Measurements from ENCODE around the gene ARMC2. TPM values are rescaled to one million over a fixed set of nuclear protein-coding genes. Genes with fewer than 3 reads are reported as not detected.

Gene ARMC2
- total RNA-seq, 1 donor from 2014 or later = 11.5 TPM

DNA sequence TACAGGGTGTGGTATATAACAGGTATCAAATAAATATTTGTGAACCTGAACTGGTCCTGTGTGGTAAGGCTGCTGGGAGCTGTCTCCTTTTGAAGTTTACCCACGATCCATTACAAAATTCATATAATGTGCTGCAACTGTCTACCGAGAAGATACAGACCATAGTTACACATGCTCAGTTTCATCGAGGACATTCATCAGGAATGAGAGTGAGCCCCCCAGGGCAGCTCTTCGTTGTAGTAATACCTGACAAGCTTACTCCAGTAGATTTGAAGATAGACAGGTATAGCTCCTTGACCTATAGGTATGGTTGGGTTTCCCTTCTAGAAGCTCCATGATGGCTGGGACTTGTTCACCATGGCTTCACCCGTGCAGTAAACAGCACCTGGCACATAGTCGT lies 25.7 kb downstream of the ARMC2 start:
- Histone ChIP-seq H3K9me3 (no peaks in the 10 kb centered on the region), H3K27ac (peak overlapping the region; percentile 92), H3K27me3 (peaks cover 3% of the 10 kb centered on the region), H3K4me1 (peaks cover 60% of the 10 kb centered on the region), H3K36me3 (no peaks in the 10 kb centered on the region), H3K4me3 (no peak overlapping the region)
- intact Hi-C loops (cut with DNase I) = no loop called here
- DNase-seq (ENCODE audit: extremely low spot score in 2 of 2) = no peak
- TF ChIP-seq, protein P1, sequence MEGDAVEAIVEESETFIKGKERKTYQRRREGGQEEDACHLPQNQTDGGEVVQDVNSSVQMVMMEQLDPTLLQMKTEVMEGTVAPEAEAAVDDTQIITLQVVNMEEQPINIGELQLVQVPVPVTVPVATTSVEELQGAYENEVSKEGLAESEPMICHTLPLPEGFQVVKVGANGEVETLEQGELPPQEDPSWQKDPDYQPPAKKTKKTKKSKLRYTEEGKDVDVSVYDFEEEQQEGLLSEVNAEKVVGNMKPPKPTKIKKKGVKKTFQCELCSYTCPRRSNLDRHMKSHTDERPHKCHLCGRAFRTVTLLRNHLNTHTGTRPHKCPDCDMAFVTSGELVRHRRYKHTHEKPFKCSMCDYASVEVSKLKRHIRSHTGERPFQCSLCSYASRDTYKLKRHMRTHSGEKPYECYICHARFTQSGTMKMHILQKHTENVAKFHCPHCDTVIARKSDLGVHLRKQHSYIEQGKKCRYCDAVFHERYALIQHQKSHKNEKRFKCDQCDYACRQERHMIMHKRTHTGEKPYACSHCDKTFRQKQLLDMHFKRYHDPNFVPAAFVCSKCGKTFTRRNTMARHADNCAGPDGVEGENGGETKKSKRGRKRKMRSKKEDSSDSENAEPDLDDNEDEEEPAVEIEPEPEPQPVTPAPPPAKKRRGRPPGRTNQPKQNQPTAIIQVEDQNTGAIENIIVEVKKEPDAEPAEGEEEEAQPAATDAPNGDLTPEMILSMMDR (IDR thresholded peaks at IDR 0.05) = no peak
- TF ChIP-seq POLR2A (IDR thresholded peaks at IDR 0.05) = no peak
- TF ChIP-seq POLR2AphosphoS5 (IDR thresholded peaks at IDR 0.05; ENCODE audit: insufficient read depth in 1 of 2, low read depth in 1 of 2) = no peak

DNA sequence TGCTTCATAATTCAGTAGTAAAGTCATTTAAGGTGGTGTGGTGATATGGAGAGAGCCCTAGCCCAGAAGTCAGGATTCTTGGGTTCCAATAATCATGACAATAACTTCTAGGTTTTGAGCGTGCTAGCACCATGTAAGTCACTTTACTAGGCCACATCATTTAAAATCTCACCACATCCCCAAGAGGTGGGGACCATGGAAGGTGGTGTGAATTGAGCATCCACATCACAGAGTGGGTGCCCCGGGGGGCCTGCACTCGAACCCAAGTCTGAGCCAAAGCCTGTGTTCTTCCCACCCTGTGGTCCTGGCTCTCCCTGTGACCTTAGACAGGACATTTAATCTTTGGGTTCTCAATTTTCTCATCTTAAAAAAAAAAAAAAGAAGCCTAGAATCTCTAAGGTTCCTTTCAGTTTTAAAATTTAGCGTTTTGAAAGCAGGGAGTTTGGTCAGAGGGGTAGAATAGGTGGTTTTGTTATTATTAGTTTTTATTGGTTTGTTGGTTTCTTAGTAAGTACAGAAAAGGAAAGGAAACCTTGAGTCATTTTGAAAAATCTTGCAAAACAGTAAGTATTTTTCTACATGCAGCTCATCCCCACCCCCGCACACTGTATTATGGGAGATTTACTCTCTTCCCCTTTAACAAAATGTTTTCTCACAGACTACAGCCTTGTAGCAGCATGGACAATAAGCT lies 26.4 kb downstream of the ARMC2 start:
- Histone ChIP-seq H3K27me3 (peaks cover 3% of the 10 kb centered on the region), H3K36me3 (no peaks in the 10 kb centered on the region), H3K4me3 (peak overlapping the region in 1 of 2 donors; percentile 3), H3K27ac (peak overlapping the region; percentile 92), H3K4me1 (peaks cover 60% of the 10 kb centered on the region), H3K9me3 (no peaks in the 10 kb centered on the region)
- intact Hi-C loops (cut with DNase I) = no loop called here
- no peak for DNase-seq (ENCODE audit: extremely low spot score in 2 of 2)
- peak; percentile 24 to 35 for TF ChIP-seq POLR2AphosphoS5 (IDR thresholded peaks at IDR 0.05; ENCODE audit: insufficient read depth in 1 of 2, low read depth in 1 of 2)
- TF ChIP-seq, protein P1 (IDR thresholded peaks at IDR 0.05) = no peak

DNA sequence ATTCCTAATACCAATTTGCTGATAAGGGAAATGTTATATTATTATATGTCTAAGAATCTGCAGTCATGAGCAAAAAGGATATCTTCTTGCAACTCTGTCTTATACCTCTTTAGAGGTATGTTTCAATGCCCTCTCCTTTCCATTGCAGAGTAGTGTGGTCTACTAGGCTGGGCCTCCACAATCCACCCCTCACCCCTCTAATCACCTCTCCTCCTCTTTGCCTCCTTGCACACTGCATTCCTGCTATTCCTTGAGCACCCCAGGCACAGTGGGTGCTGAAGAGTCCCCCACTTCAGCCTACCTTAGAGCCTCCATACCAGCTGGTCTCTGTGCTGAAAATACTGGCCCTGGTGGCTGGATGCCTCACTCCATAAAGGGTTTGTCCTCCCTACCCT lies 26.9 kb downstream of the ARMC2 start:
- DNase-seq (ENCODE audit: extremely low spot score in 2 of 2) = no peak
- no peak overlapping the region for H3K4me3 ChIP-seq
- TF ChIP-seq POLR2AphosphoS5 (IDR thresholded peaks at IDR 0.05; ENCODE audit: insufficient read depth in 1 of 2, low read depth in 1 of 2) = no peak
- TF ChIP-seq, protein P1 (IDR thresholded peaks at IDR 0.05) = no peak
- TF ChIP-seq POLR2A (IDR thresholded peaks at IDR 0.05) = no peak
- H3K27me3 ChIP-seq = peaks cover 3% of the 10 kb centered on the region
- H3K36me3 ChIP-seq = no peaks in the 10 kb centered on the region
- no peaks in the 10 kb centered on the region for H3K9me3 ChIP-seq
- H3K27ac ChIP-seq = peak overlapping the region; percentile 92
- peaks cover 60% of the 10 kb centered on the region for H3K4me1 ChIP-seq
- intact Hi-C loops (cut with DNase I) = no loop called here

DNA sequence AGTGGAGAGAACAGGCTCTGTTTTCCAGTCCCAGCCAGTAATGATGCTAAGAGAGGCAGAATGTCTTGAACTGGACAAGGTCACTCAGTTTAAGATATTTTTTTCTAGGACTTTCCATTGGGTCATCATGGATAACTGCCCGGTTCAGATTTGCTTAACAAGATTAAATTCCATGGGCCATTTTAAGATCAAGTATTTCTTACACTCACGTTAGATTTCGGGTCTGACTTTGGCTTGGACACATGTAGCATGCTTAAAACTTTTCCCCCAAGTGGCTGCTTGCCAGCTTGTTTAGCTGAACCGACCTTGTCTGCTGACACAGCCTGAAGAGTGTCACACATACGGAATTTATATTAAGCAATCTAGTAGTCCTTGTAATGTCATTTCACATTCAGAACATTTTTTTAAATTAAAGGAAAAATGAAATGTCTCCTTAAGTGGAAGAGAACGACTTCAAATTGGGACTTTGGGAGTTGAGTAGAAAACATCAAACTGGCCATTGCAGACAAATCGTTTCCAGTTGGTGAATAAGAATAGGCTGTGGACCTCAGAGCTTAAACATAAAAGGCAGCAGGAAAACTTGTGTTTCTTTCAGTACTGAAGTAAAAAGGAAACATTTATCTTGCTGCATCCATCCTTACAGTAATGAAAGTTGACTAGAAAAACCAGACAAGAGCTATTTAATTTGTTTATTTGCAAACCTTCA lies 29.0 kb downstream of the ARMC2 start:
- no peak for DNase-seq (ENCODE audit: extremely low spot score in 2 of 2)

More for the DNA sequence above, 29.0 kb downstream of the ARMC2 start:
- Histone ChIP-seq H3K9me3 (no peaks in the 10 kb centered on the region), H3K36me3 (no peaks in the 10 kb centered on the region), H3K4me3 (no peak overlapping the region), H3K27me3 (peaks cover 3% of the 10 kb centered on the region), H3K27ac (peak overlapping the region; percentile 92), H3K4me1 (peaks cover 47% of the 10 kb centered on the region)
- intact Hi-C loops (cut with DNase I) = no loop called here
- TF ChIP-seq, protein P1 (IDR thresholded peaks at IDR 0.05) = no peak
- peak; percentile 46 to 85 for TF ChIP-seq POLR2AphosphoS5 (IDR thresholded peaks at IDR 0.05; ENCODE audit: insufficient read depth in 1 of 2, low read depth in 1 of 2)
